ENCODE results near the gene EIF2AK3.

- TF ChIP-seq POLR2A (IDR thresholded peaks at IDR 0.05; ENCODE audit: low read length) (no peak), RARB (CRISPR knock-in tag; IDR thresholded peaks at IDR 0.05) (no peak)
Measured at GRCh38 chr2:88638123-88638650, 10.9 kb upstream of the EIF2AK3 start.

All from A549 (cell line).